ENCODE measurements around the gene GLDN. TPM values are rescaled to one million over a fixed set of nuclear protein-coding genes. Genes with fewer than 3 reads are reported as not detected.
A peak's percentile ranks its signal among the peaks of the same experiment; 100 is the strongest.

GLDN gene
- total and polyA plus RNA-seq, 5 donors = 2.3 to 10.9 (median 6.6) TPM

DNA sequence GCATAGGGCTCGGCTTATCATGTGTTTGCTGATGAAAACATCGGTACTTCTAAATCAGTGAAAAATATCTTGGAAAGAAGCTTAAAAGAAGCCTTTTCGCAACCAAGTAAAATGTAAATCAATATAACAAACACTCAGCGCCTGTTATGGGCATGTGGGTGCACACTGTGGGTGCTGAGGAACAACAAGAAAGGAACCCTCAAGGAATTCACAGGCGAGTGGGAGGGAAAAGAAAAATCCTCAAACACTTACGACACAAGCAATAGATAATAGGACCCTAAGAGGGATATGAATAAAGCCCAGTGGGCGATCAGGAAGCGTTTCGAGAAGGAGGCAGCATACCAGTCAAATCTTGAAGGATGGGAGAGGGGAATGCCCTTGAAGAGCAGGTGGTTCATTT is 21.9 kb downstream of the GLDN start:
- intact Hi-C loops (cut with DNase I) = no loop called here
- H3K4me3 ChIP-seq (ENCODE audit: low read length) = no peak overlapping the region
- DNase-seq (no peak), ATAC-seq (no peak)
- no peak overlapping the region for H3K27ac ChIP-seq (ENCODE audit: low read length)
- peaks cover 1% of the 10 kb centered on the region for H3K4me1 ChIP-seq (ENCODE audit: control insufficient read depth, insufficient read depth, low read length)
- 68% methylated on average over 9 of the region's 9 CpGs for whole genome bisulfite sequencing
- H3K27me3 ChIP-seq (ENCODE audit: control insufficient read depth, insufficient read depth) = no peaks in the 10 kb centered on the region
- H3K9me3 ChIP-seq (ENCODE audit: control insufficient read depth, low read length) = no peaks in the 10 kb centered on the region

DNA sequence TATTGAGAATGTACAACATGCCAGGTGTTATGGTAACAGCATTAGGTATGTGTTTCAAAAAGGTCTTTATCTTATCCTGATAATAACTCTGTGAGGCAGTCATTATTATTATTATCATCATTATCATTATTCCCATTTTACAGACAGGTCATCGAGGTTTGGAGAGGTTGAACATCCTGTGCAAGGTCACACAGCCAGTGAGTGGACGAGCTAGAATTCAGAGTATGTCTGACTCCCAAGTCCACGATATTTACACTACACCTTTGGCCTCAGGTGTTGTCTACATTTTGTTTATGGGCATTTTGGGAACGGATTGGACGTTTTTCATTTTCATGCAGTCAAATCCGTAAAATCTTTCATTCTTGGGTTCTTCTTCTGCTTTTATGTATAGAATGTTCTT is 24.0 kb downstream of the GLDN start:
- H3K27me3 ChIP-seq (ENCODE audit: control insufficient read depth, insufficient read depth) = no peaks in the 10 kb centered on the region
- ATAC-seq (no peak), DNase-seq (no peak)
- WGBS = 88% methylated on average over 6 of the region's 6 CpGs
- peaks cover 1% of the 10 kb centered on the region for H3K4me1 ChIP-seq (ENCODE audit: control insufficient read depth, insufficient read depth, low read length)
- H3K9me3 ChIP-seq (ENCODE audit: control insufficient read depth, low read length) = no peaks in the 10 kb centered on the region
- intact Hi-C loops (cut with DNase I) = no loop called here
- no peak overlapping the region for H3K4me3 ChIP-seq (ENCODE audit: low read length)
- no peak overlapping the region for H3K27ac ChIP-seq (ENCODE audit: low read length)

DNA sequence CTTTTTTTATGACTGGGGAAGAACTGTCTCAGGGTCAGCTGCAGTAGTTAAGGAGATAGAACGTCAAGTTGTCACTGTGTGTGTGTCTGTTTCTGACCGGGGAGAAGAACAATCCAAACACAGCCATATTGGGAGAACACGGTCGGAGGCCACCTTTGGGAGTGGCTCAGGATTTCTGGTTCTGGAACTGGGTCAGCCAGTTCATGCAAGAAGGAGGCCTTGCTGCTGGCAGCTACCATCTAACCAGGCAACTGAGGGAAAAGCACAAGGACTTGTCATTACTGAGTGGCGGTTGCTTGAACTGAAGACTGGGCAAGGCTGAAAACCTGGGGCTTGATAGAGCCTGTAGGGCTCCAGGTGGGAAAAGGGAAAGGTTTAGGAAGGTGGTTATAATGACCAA is 24.6 kb downstream of the GLDN start:
- H3K4me1 ChIP-seq (ENCODE audit: control insufficient read depth, insufficient read depth, low read length) = peaks cover 1% of the 10 kb centered on the region
- H3K9me3 ChIP-seq (ENCODE audit: control insufficient read depth, low read length) = no peaks in the 10 kb centered on the region

DNA sequence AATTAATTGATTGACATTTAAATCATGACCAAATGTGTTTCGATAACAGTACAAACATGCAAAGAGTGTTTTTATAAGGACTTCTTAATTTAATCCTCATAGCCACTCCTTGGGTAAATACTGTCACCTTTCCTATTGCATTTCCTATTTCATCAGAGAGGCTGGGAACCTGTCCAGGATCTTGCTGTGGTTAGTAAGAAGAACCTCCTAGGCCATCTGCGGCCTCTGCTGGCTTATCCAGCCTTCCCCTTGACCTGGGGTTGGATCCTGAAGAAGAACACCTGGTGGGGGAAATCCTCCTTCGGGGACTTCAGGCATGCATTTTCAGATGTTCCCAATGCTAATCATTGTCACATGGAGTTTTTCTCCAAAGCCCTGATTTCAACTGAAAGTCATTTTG is 25.5 kb downstream of the GLDN start:
- no peaks in the 10 kb centered on the region for H3K27me3 ChIP-seq (ENCODE audit: control insufficient read depth, insufficient read depth)
- H3K4me1 ChIP-seq (ENCODE audit: control insufficient read depth, insufficient read depth, low read length) = no peaks in the 10 kb centered on the region
- no peaks in the 10 kb centered on the region for H3K9me3 ChIP-seq (ENCODE audit: control insufficient read depth, low read length)
- intact Hi-C loops (cut with DNase I) = no loop called here
- ATAC-seq (peak; percentile 47 to 76), DNase-seq (peak in 2 of 3 donors; percentile 28 to 64)
- WGBS = 58% methylated on average over 3 of the region's 3 CpGs
- H3K27ac ChIP-seq (ENCODE audit: low read length) = no peak overlapping the region
- H3K4me3 ChIP-seq (ENCODE audit: low read length) = no peak overlapping the region

More for the DNA sequence above, 24.6 kb downstream of the GLDN start:
- no peak overlapping the region for H3K4me3 ChIP-seq (ENCODE audit: low read length)
- no peak overlapping the region for H3K27ac ChIP-seq (ENCODE audit: low read length)
- WGBS = 83% methylated on average over 5 of the region's 5 CpGs
- intact Hi-C loops (cut with DNase I) = no loop called here
- DNase-seq = no peak
- no peaks in the 10 kb centered on the region for H3K27me3 ChIP-seq (ENCODE audit: control insufficient read depth, insufficient read depth)
- no peak for ATAC-seq

DNA sequence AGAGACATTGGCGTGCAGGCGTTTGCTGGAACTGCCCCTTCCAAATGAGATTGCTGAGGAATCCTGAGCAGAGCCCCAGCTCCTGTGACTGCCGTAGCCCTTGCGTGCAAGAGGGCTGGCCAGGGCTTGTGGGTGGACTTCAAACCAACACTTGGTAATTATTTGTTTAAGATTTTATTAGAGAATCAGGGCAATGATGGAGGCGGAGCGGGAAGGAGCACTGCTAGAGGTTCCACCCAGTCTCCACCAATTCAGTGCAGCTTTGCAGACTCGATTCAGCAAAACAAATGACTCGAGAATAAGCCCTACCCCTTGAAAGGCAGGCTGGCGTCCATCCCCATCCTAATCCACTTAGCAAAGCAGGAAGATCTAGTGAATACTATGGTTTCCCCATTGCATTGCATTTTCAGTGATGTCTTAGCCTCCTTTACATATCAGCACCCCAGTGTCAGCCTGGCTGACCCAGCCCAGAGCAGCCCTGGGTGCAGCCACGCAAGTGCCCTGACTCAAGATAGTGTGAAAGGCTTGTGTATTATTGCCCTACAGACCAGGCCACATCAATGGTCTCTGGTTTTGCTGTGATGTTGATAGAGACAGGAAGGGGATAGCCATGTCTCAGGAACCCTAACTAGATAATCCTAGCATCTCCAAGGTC is 26.0 kb downstream of the GLDN start:
- H3K4me3 ChIP-seq (ENCODE audit: low read length) = no peak overlapping the region
- ATAC-seq (peak; percentile 59 to 67), DNase-seq (peak; percentile 30 to 75 (median 74))
- no peaks in the 10 kb centered on the region for H3K27me3 ChIP-seq (ENCODE audit: control insufficient read depth, insufficient read depth)
- H3K27ac ChIP-seq (ENCODE audit: low read length) = no peak overlapping the region
- 64% methylated on average over 10 of the region's 10 CpGs for WGBS
- no peaks in the 10 kb centered on the region for H3K4me1 ChIP-seq (ENCODE audit: control insufficient read depth, insufficient read depth, low read length)
- H3K9me3 ChIP-seq (ENCODE audit: control insufficient read depth, low read length) = no peaks in the 10 kb centered on the region
- intact Hi-C loops (cut with DNase I) = no loop called here

DNA sequence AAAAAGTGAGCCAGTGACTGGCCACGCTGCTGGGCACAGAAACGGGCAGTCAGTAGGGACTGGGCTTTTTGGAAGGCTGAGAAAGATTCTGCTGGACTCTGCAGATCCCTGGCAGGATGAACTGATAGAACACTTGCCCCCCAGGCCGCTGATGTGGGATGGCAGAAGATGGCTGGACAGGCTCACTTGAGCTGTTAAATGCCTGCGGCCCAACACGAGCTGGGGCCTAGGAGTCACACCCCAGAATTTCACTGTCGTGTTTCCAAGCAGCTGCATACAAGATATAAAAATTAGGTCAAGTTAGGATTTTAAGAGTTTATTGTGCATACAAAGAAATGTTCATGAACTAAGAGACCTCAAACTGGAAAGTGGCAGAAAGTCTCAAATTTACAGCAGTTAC is 26.9 kb downstream of the GLDN start:
- WGBS = 73% methylated on average over 6 of the region's 6 CpGs
- H3K4me1 ChIP-seq (ENCODE audit: control insufficient read depth, insufficient read depth, low read length) = no peaks in the 10 kb centered on the region
- H3K4me3 ChIP-seq (ENCODE audit: low read length) = no peak overlapping the region
- intact Hi-C loops (cut with DNase I) = no loop called here
- H3K9me3 ChIP-seq (ENCODE audit: control insufficient read depth, low read length) = no peaks in the 10 kb centered on the region
- no peaks in the 10 kb centered on the region for H3K27me3 ChIP-seq (ENCODE audit: control insufficient read depth, insufficient read depth)
- no peak overlapping the region for H3K27ac ChIP-seq (ENCODE audit: low read length)
- ATAC-seq (peak; percentile 21 to 53), DNase-seq (peak in 2 of 3 donors; percentile 57 to 63)

DNA sequence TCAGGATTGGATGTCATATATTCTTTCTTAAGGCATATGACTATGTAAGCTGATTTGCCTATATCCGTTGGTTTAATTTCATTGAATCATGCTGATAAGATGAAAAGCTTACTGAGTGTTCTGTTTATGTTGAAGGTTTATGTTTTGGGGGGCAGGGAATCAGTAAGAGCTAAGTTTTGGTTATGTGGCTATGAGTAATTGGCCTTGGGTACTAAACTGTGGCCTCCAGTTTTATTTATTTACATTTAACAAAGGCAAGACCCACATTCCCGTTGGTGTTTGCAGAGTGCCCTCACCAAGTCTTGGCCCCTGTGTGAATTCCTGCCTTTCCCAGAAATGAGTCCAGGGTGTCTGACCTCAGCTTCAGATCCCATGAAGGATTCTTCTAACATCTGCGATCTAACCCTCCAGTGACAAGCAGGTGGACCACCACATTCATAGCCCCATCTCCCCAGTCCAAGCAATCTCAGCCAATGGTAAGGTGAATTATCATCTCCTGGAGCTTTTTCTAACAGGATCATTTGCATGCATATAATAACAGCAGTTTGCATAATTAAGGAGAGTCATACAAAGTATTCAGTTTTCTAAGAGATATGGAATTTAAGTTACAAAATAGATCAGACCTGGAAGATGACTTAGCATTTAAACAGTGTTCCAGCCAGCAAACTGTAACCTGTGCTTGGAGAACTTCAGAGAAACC is 27.4 kb downstream of the GLDN start:
- ATAC-seq (no peak), DNase-seq (no peak)
- Histone ChIP-seq H3K9me3 (ENCODE audit: control insufficient read depth, low read length) (no peaks in the 10 kb centered on the region), H3K4me3 (ENCODE audit: low read length) (no peak overlapping the region), H3K27ac (ENCODE audit: low read length) (no peak overlapping the region), H3K27me3 (ENCODE audit: control insufficient read depth, insufficient read depth) (no peaks in the 10 kb centered on the region), H3K4me1 (ENCODE audit: control insufficient read depth, insufficient read depth, low read length) (no peaks in the 10 kb centered on the region)
- intact Hi-C loops (cut with DNase I) = no loop called here
- WGBS = 67% methylated on average over 3 of the region's 3 CpGs

DNA sequence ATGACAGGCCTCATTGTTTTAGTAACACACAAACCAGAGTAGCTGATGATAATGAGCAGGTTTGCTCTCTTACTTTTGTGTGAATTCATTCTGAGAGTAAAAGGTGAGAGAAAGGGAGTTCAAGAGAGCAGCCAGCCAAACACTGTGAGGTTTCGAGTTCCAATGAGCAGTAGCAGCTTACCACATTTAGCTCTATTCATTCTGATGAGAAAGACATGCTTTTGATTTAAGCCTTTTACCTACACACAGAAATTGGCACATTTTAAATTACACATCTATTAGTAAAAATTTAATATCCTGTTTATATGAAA is 28.0 kb downstream of the GLDN start:
- intact Hi-C loops (cut with DNase I) = no loop called here
- Histone ChIP-seq H3K27me3 (ENCODE audit: control insufficient read depth, insufficient read depth) (no peaks in the 10 kb centered on the region), H3K9me3 (ENCODE audit: control insufficient read depth, low read length) (no peaks in the 10 kb centered on the region), H3K4me3 (ENCODE audit: low read length) (no peak overlapping the region), H3K4me1 (ENCODE audit: control insufficient read depth, insufficient read depth, low read length) (no peaks in the 10 kb centered on the region), H3K27ac (ENCODE audit: low read length) (no peak overlapping the region)
- no peak for DNase-seq
- WGBS = 79% methylated on average over 1 of the region's 1 CpG
- ATAC-seq = no peak

DNA sequence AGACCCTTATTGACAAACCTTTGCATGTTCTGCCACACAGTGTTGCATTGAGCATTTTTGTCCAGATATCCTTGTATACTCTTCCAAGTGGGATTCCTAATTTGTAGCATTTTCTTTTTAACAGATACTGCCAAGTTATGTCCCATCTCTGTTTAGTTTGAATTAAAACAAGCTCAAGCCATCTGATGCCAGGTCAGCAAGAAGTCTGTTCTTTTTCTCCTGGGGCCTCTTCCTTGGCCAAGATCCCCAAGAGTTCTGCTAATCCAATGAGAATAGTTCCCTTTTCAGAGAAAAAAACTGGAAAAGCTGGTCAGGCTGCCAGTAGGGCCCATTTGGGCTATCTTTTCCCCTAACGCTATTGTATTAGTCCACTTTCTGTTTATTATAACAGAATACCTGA is 29.8 kb downstream of the GLDN start:
- Histone ChIP-seq H3K27ac (ENCODE audit: low read length) (no peak overlapping the region), H3K4me1 (ENCODE audit: control insufficient read depth, insufficient read depth, low read length) (no peaks in the 10 kb centered on the region), H3K4me3 (ENCODE audit: low read length) (no peak overlapping the region), H3K9me3 (ENCODE audit: control insufficient read depth, low read length) (no peaks in the 10 kb centered on the region), H3K27me3 (ENCODE audit: control insufficient read depth, insufficient read depth) (no peaks in the 10 kb centered on the region)
- DNase-seq (no peak), ATAC-seq (no peak)
- intact Hi-C loops (cut with DNase I) = no loop called here
- WGBS = 56% methylated on average over 1 of the region's 1 CpG

DNA sequence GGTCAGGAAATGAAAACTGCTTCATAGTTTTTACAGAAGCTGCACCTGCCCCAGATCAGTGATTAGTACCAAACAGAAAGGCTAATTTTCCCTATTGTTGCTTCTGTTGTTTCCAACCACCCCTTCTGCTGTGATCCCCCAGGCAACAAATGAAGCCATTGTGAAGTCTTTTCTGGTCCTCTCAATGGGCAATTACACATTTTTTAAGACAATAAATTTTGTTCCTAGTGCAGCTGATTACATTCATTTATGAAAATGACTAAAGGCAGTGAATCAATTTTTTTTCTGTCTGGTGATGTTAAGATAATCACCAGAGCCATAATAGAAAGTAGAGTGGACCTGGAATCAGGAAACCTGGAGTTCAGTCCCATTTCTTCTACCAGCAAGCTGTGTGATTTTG is 32.7 kb downstream of the GLDN start:
- intact Hi-C loops (cut with DNase I) = no loop called here
- ATAC-seq (no peak), DNase-seq (no peak)
- H3K27me3 ChIP-seq (ENCODE audit: control insufficient read depth, insufficient read depth) = no peaks in the 10 kb centered on the region
- no peaks in the 10 kb centered on the region for H3K9me3 ChIP-seq (ENCODE audit: control insufficient read depth, low read length)
- H3K27ac ChIP-seq (ENCODE audit: low read length) = no peak overlapping the region
- H3K4me1 ChIP-seq (ENCODE audit: control insufficient read depth, insufficient read depth, low read length) = no peaks in the 10 kb centered on the region
- H3K4me3 ChIP-seq (ENCODE audit: low read length) = no peak overlapping the region

DNA sequence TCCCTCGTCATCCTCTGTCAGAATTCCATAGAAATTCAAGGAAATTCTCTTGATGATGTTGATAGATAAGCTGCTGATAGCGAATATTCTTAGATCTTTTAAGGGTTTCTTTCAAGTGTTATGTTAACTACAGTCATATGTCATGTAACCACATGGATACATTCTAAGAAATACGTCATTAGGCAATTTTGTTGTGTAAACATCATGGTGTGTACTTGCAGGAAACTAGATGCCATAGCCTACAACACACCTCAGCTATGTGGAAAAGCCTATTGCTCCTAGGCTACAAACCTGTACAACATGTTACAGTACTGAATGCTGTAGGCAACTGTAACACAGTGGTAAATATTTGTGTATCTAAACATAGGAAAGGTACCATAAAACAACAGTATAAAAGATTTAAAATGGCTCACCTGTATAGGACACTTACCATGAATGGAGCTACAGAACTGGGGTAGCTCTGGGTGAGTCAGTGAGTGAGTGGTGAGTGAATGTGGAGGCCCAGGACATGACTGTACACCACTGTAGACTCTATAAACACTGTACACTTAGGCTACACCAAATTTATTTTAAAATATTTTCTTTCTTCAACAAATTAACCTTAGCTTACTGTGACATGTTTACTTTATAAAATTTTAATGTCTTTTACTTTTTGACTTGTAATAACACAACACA is 34.6 kb downstream of the GLDN start:
- intact Hi-C loops (cut with DNase I) = no loop called here
- Histone ChIP-seq H3K27ac (ENCODE audit: low read length) (no peak overlapping the region), H3K27me3 (ENCODE audit: control insufficient read depth, insufficient read depth) (no peaks in the 10 kb centered on the region), H3K9me3 (ENCODE audit: control insufficient read depth, low read length) (no peaks in the 10 kb centered on the region), H3K4me1 (ENCODE audit: control insufficient read depth, insufficient read depth, low read length) (no peaks in the 10 kb centered on the region), H3K4me3 (ENCODE audit: low read length) (no peak overlapping the region)
- WGBS = 79% methylated on average over 3 of the region's 3 CpGs
- ATAC-seq = no peak
- no peak for DNase-seq

All from right cardiac atrium (tissue), 5 donors.